B cell (primary cell): ENCODE data around the gene CPXM1. TPM values are rescaled to one million over a fixed set of nuclear protein-coding genes. Genes with fewer than 3 reads are reported as not detected.

Experiments
- ATAC-seq: fragments of 200-7000 bp; cut with Tn5 transposase; one replicate; pipeline ENCODE4 v1.10.0; 2021; ENCODE audit warnings: low read depth, mild to moderate bottlenecking, moderate number of reproducible peaks, moderate library complexity
- CTCF ChIA-PET: fragments of 350-600 bp; sonication (Branson Sonifier 250); formaldehyde crosslinking; loops from one replicate; lab custom pipeline; 2021; ENCODE audit warnings: antibody characterized with exemption, inconsistent platforms; lab: Charles Lee
- POLR2A ChIA-PET: fragments of 350-600 bp; sonication (Branson Sonifier 250); formaldehyde crosslinking; loops from one replicate; lab custom pipeline; 2021; ENCODE audit warnings: antibody characterized with exemption; lab: Charles Lee
- DNase-seq: peaks from one replicate; pipeline ENCODE4 v3.0.0; 2013
- H2AFZ ChIP-seq: 2 replicates; pipeline ENCODE4 v1.6.1; 2012; ENCODE audit warnings: mild to moderate bottlenecking, low read depth, low read length; ENCODE audit not compliant: insufficient read depth, poor library complexity, severe bottlenecking
- H3K27ac ChIP-seq, 2 donors: 1 replicate in 1 of 2; 2 replicates in 1 of 2; pipeline ENCODE4 v1.5.1; 2012 to 2013; ENCODE audit warnings: low read length in 2 of 2, mild to moderate bottlenecking in 2 of 2, moderate library complexity in 1 of 2
- H3K27me3 ChIP-seq, 4 experiments: fragments of 200-600 bp in 1 of 4; sonication (generic) in 1 of 4; replicated peaks in 1 of 4; 1 replicate in 2 of 4; 2 replicates in 2 of 4; pipeline versions ENCODE4 v1.6.1 to v1.7.0; 2013 to 2016; ENCODE audit warnings: low read length in 3 of 4, mild to moderate bottlenecking in 2 of 4, mixed read lengths in 1 of 4, moderate library complexity in 1 of 4; ENCODE audit not compliant: insufficient read depth in 4 of 4, control insufficient read depth in 3 of 4; ENCODE audit errors: control extremely low read depth in 1 of 4
- H3K36me3 ChIP-seq, 2 experiments: replicated peaks in 1 of 2; 1 replicate in 1 of 2; 2 replicates in 1 of 2; pipeline versions ENCODE4 v1.6.1 to v1.7.1; 2013; ENCODE audit warnings: low read length in 1 of 2; ENCODE audit not compliant: insufficient read depth in 2 of 2, control insufficient read depth in 1 of 2; ENCODE audit errors: control extremely low read depth in 1 of 2, extremely low read depth in 1 of 2
- H3K4me1 ChIP-seq, 2 donors: fragments of 200-600 bp in 1 of 2; sonication (generic) in 1 of 2; 1 replicate in 1 of 2; 2 replicates in 1 of 2; pipeline versions ENCODE4 v1.5.1 to v1.6.1; 2013 to 2017; ENCODE audit warnings: low read length in 2 of 2; ENCODE audit not compliant: control insufficient read depth in 2 of 2, insufficient read depth in 2 of 2
- H3K4me2 ChIP-seq: replicated peaks from 2 replicates; pipeline ENCODE3; 2012; ENCODE audit warnings: mild to moderate bottlenecking, low read depth, low read length; ENCODE audit not compliant: poor library complexity, severe bottlenecking
- H3K4me3 ChIP-seq, 5 experiments: fragments of 200-600 bp in 1 of 5; sonication (generic) in 1 of 5; 1 replicate in 3 of 5; 2 replicates in 2 of 5; pipeline versions ENCODE4 v1.5.1 to v1.7.0; 2011 to 2016; ENCODE audit warnings: low read length in 4 of 5, mild to moderate bottlenecking in 4 of 5, low read depth in 2 of 5, control low read depth in 1 of 5, moderate library complexity in 1 of 5; ENCODE audit not compliant: insufficient read depth in 1 of 5; ENCODE audit errors: control extremely low read depth in 1 of 5, extremely low read depth in 1 of 5
- H3K79me2 ChIP-seq: fragments of 200-600 bp; sonication (generic); one replicate; pipeline ENCODE4 v1.6.0; 2016; ENCODE audit warnings: low read length; ENCODE audit not compliant: control insufficient read depth, insufficient read depth
- H3K9ac ChIP-seq: fragments of 200-600 bp; sonication (generic); 2 replicates; pipeline ENCODE4 v1.6.1; 2017; ENCODE audit warnings: mild to moderate bottlenecking, low read length, moderate library complexity
- H3K9me3 ChIP-seq, 3 donors: one replicate each; pipeline versions ENCODE4 v1.6.1 to v1.7.1; 2013; ENCODE audit warnings: low read length in 2 of 3; ENCODE audit not compliant: control insufficient read depth in 2 of 3, insufficient read depth in 1 of 3; ENCODE audit errors: control extremely low read depth in 1 of 3
- H4K20me1 ChIP-seq: 2 replicates; pipeline ENCODE4 v1.6.0; 2012; ENCODE audit warnings: mild to moderate bottlenecking, low read length; ENCODE audit not compliant: insufficient read depth, control insufficient read depth, poor library complexity, severe bottlenecking
- H3K27ac Mint-ChIP-seq: one replicate; pipeline ENCODE4 v1.8.0; 2021; ENCODE audit warnings: mixed read lengths
- H3K27me3 Mint-ChIP-seq: one replicate; pipeline ENCODE4 v1.8.0; 2021; ENCODE audit warnings: mixed read lengths
- H3K4me1 Mint-ChIP-seq: one replicate; pipeline ENCODE4 v1.8.0; 2021; ENCODE audit warnings: mixed read lengths
- H3K4me3 Mint-ChIP-seq: one replicate; pipeline ENCODE4 v1.8.0; 2021; ENCODE audit warnings: mixed read lengths
- H3K9me3 Mint-ChIP-seq: one replicate; pipeline ENCODE4 v1.8.0; 2022; ENCODE audit warnings: mixed read lengths; ENCODE audit not compliant: insufficient read depth
- CTCF ChIP-seq: fragments of 200-600 bp; IDR thresholded peaks from one replicate; pipeline ENCODE4 v1.8.0; 2022; ENCODE audit warnings: antibody characterized with exemption, mild to moderate bottlenecking
- EZH2 ChIP-seq: IDR thresholded peaks from 2 replicates; pipeline ENCODE4 v1.6.1; 2012; ENCODE audit warnings: borderline replicate concordance, low read depth, mild to moderate bottlenecking, moderate library complexity, low read length; ENCODE audit not compliant: insufficient read depth, poor library complexity, severe bottlenecking
- WGBS: methylation state at CpG from one replicate; pipeline ENCODE4 v1.1.5; 2013; ENCODE audit warnings: missing lambda C conversion rate; ENCODE audit not compliant: insufficient coverage; 5-methylcytosine and 5-hydroxymethylcytosine counted together
- intact Hi-C: fragments of 100-400 bp; cut with micrococcal nuclease; formaldehyde crosslinking; loops from one replicate; pipeline ENCODE4 v1.10.0; 2022
- polyA plus RNA-seq: library from polyadenylated mRNA; depleted of rRNA; stranded (reverse); fragments of >200 nt; gene quantifications from 2 replicates; pipeline ENCODE4 v1.2.3, GENCODE V29; 2012
- total RNA-seq, 2 donors: library from RNA; stranded (reverse); fragments of 120-200 nt in 1 of 2; gene quantifications; 1 replicate in 1 of 2; 2 replicates in 1 of 2; pipeline versions ENCODE4 v1.2.3 to v1.2.4, GENCODE V29; 2013 to 2022

Gene CPXM1
- total and polyA plus RNA-seq, 2 donors (not counting 1 experiment from before 2014, with no cell fraction given), result 0.21 to 1.9 TPM

DNA sequence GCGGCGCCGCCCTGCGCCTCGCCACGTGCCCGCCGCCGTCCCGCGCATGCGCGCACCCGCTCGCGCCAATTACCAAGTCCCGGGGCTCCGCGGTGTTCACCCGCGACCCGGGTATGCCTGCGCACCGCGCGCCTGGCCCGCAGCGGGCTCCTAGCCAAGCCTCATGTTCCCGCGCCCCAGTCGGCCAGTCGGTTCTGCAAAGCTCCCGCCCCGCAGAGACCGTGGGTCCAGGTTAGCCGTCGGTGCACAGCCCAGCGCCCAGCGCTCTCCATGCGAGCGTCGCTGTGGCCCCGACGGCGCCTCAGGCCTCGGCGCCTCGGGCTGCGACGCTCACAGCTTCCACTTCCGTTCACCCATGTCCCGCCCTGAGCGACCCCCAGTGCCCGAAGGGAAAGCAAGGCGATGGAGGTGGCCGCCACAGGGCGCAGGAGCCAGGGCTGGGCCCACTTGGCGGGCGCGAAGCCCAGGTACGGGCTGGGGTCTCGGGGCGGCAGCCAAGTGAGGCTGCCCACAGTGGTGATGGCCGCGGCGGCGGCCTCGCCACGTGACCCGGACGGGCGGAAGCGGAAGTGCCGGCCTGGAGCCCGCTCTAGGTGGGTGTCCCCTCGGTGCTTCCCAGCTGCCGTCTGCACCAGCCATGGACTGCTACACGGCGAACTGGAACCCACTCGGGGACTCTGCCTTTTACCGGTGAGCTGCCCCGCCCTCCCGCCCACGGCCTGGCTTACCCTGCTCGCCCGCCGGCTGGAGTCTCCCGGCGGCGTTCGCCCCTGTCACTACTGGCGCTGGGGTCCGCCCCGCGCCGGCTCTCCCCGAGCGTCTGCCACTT lies 39.9 kb upstream of the CPXM1 start, which contains the start of the genes PCED1A and VPS16:
Gene PCED1A (minus strand): TSS at position 518 of the 829 bp plus-strand sequence. CDS start 743 bp downstream, outside the sequence.
Gene VPS16 (plus strand): TSS at position 608 of the 829 bp plus-strand sequence. CDS start 30 bp downstream, at position 638.
- Histone ChIP-seq H3K4me2 (peak within 1 kb of the TSS; percentile 93), H3K4me3 (peak within 1 kb of the TSS; percentile 63 to 90 (median 80)), H3K9ac (peak within 1 kb of the TSS; percentile 87), H3K9me3 (peaks cover 0 to 3% (median 0%) of the 10 kb centered on the region in 3 donors), H3K27me3 (no peaks in the 10 kb centered on the region), H3K36me3 (peaks cover 0 to 2% of the 10 kb centered on the region in 2 experiments), H2AFZ (peak within 1 kb of the TSS; percentile 100), H3K27ac (peak within 1 kb of the TSS; percentile 78 to 85), H4K20me1 (no peaks in the 10 kb centered on the region), H3K4me1 (peaks cover 16 to 27% of the 10 kb centered on the region in 2 donors), H3K79me2 (peaks cover 26% of the 10 kb centered on the region)
- Mint-ChIP-seq H3K27ac (peak within 1 kb of the TSS; percentile 91), H3K27me3 (no peaks in the 10 kb centered on the region), H3K4me3 (peak within 1 kb of the TSS; percentile 91), H3K4me1 (peaks cover 22% of the 10 kb centered on the region), H3K9me3 (no peaks in the 10 kb centered on the region)
- CTCF ChIA-PET, result interaction anchor here (1.5 to 2.2 kb wide), 2 partner anchors 32 to 88 kb away, joined by 4 to 7 read pairs; no protein-coding TSS in a partner anchor
- 7% methylated on average over 98 of the region's 98 CpGs for WGBS
- POLR2A ChIA-PET, result interaction anchor here (0.5 to 1.1 kb wide), 4 partner anchors 32 to 368 kb away, joined by 3 to 7 read pairs (median 4); partner anchors contain the start of genes MRPS26 and PTPRA
- no peak for TF ChIP-seq CTCF
- TF ChIP-seq EZH2, result no peak
- ATAC-seq (peak; percentile 93), DNase-seq (peak; percentile 92)
- intact Hi-C loops, result loop anchor here (1.0 to 2.0 kb wide), 2 partner anchors 33 to 188 kb away; partner anchors contain the start of genes NOP56 and PTPRA
